22Rv1 (cell line): Measurements from ENCODE around the gene PSMG4.

Source experiments
- ZFX ChIP-seq: fragments of 450-650 bp; IDR thresholded peaks from 2 replicates; pipeline ENCODE4 v1.6.1; 2017; ENCODE audit warnings: antibody characterized with exemption, borderline replicate concordance
- TF ChIP-seq, protein P1 (sequence below): fragments of 450-650 bp; IDR thresholded peaks from 2 replicates; pipeline ENCODE4 v1.5.1; 2017; ENCODE audit warnings: mild to moderate bottlenecking

DNA sequence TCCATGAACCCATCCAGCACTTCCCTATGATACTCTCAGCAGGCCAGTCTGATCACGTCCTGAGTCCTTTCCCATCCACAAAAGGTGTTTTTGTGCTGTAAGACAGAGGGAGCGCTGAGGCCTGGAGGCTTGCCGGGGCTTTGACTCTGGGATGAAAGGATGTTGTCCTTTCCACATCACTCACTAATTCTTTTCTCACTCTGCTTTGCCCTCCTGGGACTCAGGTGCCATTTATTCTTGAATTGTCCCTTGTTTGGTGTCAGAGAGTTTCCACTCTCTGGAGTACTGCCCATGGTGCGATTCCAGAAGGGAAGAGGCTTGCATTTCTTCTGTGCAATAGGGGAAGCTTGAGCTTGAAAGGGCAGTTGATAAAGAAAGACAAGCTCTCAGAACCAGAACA, 16.0 kb upstream of the PSMG4 start:
- TF ChIP-seq, protein P1, sequence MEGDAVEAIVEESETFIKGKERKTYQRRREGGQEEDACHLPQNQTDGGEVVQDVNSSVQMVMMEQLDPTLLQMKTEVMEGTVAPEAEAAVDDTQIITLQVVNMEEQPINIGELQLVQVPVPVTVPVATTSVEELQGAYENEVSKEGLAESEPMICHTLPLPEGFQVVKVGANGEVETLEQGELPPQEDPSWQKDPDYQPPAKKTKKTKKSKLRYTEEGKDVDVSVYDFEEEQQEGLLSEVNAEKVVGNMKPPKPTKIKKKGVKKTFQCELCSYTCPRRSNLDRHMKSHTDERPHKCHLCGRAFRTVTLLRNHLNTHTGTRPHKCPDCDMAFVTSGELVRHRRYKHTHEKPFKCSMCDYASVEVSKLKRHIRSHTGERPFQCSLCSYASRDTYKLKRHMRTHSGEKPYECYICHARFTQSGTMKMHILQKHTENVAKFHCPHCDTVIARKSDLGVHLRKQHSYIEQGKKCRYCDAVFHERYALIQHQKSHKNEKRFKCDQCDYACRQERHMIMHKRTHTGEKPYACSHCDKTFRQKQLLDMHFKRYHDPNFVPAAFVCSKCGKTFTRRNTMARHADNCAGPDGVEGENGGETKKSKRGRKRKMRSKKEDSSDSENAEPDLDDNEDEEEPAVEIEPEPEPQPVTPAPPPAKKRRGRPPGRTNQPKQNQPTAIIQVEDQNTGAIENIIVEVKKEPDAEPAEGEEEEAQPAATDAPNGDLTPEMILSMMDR, result no peak
- no peak for TF ChIP-seq ZFX
